Measurements from ENCODE around the gene KDM3A.

DNA sequence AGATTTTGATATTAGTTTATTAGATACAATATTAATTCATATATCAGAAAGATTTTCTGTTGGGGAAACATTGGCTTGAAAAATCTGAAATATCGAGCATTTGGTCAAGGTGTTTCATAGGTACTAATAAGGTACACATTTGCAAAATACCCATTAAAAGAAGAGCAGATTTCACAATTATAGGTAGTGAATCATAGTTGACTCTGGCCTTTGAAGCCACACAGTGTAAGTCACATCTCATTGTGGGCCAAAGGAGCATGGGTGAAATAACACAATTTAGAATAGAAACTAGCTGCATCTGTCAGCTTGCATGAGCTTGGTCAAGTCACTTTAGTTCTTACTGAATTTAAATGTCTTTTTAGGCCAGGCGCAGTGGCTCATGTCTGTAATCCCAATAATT lies 4.9 kb downstream of the KDM3A start:
- TF ChIP-seq, protein P1, sequence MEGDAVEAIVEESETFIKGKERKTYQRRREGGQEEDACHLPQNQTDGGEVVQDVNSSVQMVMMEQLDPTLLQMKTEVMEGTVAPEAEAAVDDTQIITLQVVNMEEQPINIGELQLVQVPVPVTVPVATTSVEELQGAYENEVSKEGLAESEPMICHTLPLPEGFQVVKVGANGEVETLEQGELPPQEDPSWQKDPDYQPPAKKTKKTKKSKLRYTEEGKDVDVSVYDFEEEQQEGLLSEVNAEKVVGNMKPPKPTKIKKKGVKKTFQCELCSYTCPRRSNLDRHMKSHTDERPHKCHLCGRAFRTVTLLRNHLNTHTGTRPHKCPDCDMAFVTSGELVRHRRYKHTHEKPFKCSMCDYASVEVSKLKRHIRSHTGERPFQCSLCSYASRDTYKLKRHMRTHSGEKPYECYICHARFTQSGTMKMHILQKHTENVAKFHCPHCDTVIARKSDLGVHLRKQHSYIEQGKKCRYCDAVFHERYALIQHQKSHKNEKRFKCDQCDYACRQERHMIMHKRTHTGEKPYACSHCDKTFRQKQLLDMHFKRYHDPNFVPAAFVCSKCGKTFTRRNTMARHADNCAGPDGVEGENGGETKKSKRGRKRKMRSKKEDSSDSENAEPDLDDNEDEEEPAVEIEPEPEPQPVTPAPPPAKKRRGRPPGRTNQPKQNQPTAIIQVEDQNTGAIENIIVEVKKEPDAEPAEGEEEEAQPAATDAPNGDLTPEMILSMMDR (IDR thresholded peaks at IDR 0.05) = no peak
- TF ChIP-seq POLR2AphosphoS5 (IDR thresholded peaks at IDR 0.05; ENCODE audit: low read depth, low read length) (no peak), SIN3A (IDR thresholded peaks at IDR 0.05; ENCODE audit: borderline replicate concordance, insufficient read depth, low read depth, low read length) (no peak), TCF7L2 (IDR thresholded peaks at IDR 0.05; ENCODE audit: low read depth, low read length) (no peak)
- TF ChIP-seq, protein P2, sequence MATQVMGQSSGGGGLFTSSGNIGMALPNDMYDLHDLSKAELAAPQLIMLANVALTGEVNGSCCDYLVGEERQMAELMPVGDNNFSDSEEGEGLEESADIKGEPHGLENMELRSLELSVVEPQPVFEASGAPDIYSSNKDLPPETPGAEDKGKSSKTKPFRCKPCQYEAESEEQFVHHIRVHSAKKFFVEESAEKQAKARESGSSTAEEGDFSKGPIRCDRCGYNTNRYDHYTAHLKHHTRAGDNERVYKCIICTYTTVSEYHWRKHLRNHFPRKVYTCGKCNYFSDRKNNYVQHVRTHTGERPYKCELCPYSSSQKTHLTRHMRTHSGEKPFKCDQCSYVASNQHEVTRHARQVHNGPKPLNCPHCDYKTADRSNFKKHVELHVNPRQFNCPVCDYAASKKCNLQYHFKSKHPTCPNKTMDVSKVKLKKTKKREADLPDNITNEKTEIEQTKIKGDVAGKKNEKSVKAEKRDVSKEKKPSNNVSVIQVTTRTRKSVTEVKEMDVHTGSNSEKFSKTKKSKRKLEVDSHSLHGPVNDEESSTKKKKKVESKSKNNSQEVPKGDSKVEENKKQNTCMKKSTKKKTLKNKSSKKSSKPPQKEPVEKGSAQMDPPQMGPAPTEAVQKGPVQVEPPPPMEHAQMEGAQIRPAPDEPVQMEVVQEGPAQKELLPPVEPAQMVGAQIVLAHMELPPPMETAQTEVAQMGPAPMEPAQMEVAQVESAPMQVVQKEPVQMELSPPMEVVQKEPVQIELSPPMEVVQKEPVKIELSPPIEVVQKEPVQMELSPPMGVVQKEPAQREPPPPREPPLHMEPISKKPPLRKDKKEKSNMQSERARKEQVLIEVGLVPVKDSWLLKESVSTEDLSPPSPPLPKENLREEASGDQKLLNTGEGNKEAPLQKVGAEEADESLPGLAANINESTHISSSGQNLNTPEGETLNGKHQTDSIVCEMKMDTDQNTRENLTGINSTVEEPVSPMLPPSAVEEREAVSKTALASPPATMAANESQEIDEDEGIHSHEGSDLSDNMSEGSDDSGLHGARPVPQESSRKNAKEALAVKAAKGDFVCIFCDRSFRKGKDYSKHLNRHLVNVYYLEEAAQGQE (IDR thresholded peaks at IDR 0.05; ENCODE audit: insufficient read depth in 1 of 2, low read depth in 2 of 2, low read length in 1 of 2) = no peak
